Activated naive CD4-positive, alpha-beta T cell treated with anti-CD3 and anti-CD28 coated beads, Interleukin-2, amount 10 ng/mL, durations not matched to agents 7 days and 5 days (primary cell): ENCODE measurements around the gene PYGO2.

Experiments used
- CTCF ChIA-PET: fragments of 350-600 bp; sonication (Branson Sonifier 250); formaldehyde crosslinking; loops from one replicate; lab custom pipeline; 2021; ENCODE audit warnings: antibody characterized with exemption; lab: Charles Lee
- DNase-seq: peaks from one replicate; pipeline ENCODE4 v3.0.0-alpha.2; 2020
- H3K27ac Mint-ChIP-seq: one replicate; pipeline ENCODE4 v1.8.0; 2021; ENCODE audit warnings: mild to moderate bottlenecking, moderate library complexity, mixed read lengths
- H3K27me3 Mint-ChIP-seq: one replicate; pipeline ENCODE4 v1.8.0; 2021; ENCODE audit warnings: mild to moderate bottlenecking, mixed read lengths
- H3K36me3 Mint-ChIP-seq: one replicate; pipeline ENCODE4 v1.8.0; 2021; ENCODE audit warnings: mixed read lengths
- H3K4me1 Mint-ChIP-seq: one replicate; pipeline ENCODE4 v1.8.0; 2021; ENCODE audit warnings: mixed read lengths
- H3K4me3 Mint-ChIP-seq: one replicate; pipeline ENCODE4 v1.8.0; 2021; ENCODE audit warnings: mild to moderate bottlenecking, moderate library complexity, mixed read lengths
- H3K9me3 Mint-ChIP-seq: one replicate; pipeline ENCODE4 v1.8.0; 2021; ENCODE audit warnings: mixed read lengths

PYGO2 gene

GRCh38 chr1:154961207-154962155, at the start of gene PYGO2:
PYGO2 (minus strand) TSS chr1:154961782; CDS start chr1:154961576, 206 bp downstream.
- peak; percentile 88 for DNase-seq
- Mint-ChIP-seq H3K36me3 (peaks cover 46% of the 10 kb centered on the region), H3K4me1 (peaks cover 52% of the 10 kb centered on the region), H3K4me3 (peak within 1 kb of the TSS; percentile 96), H3K9me3 (no peaks in the 10 kb centered on the region), H3K27me3 (no peaks in the 10 kb centered on the region), H3K27ac (peak within 1 kb of the TSS; percentile 90)
- CTCF ChIA-PET = interaction anchor here (0.7 to 2.5 kb wide), 15 partner anchors 10 to 124 kb away, joined by 3 to 10 read pairs (median 4); partner anchors contain the start of genes FLAD1 and SHC1

GRCh38 chr1:155011004-155011416, 49.4 kb upstream of the PYGO2 start:
- Mint-ChIP-seq H3K27ac (peak overlapping the region; percentile 90), H3K27me3 (no peaks in the 10 kb centered on the region), H3K9me3 (no peaks in the 10 kb centered on the region), H3K4me3 (peak overlapping the region; percentile 93), H3K4me1 (peaks cover 84% of the 10 kb centered on the region), H3K36me3 (peaks cover 43% of the 10 kb centered on the region)
- DNase-seq = no peak
- CTCF ChIA-PET = interaction anchor here (0.6 to 5.0 kb wide), 4 partner anchors 12 to 451 kb away, joined by 3 to 21 read pairs (median 3); no protein-coding TSS in a partner anchor

- Mint-ChIP-seq H3K9me3 (no peaks in the 10 kb centered on the region), H3K27me3 (no peaks in the 10 kb centered on the region), H3K4me3 (peak overlapping the region; percentile 93), H3K36me3 (peaks cover 36% of the 10 kb centered on the region), H3K27ac (peak overlapping the region; percentile 90), H3K4me1 (peaks cover 84% of the 10 kb centered on the region)
- DNase-seq = peak; percentile 51
- CTCF ChIA-PET = interaction anchor here (0.6 to 5.0 kb wide), 4 partner anchors 11 to 450 kb away, joined by 3 to 21 read pairs (median 3); no protein-coding TSS in a partner anchor
Measured at GRCh38 chr1:155010211-155010918, 48.8 kb upstream of the PYGO2 start.

GRCh38 chr1:155009742-155010141, 48.2 kb upstream of the PYGO2 start:
- H3K4me1 Mint-ChIP-seq = peaks cover 82% of the 10 kb centered on the region
- peak overlapping the region; percentile 90 for H3K27ac Mint-ChIP-seq
- CTCF ChIA-PET = interaction anchor here (1.2 to 5.0 kb wide), 4 partner anchors 10 to 163 kb away, joined by 3 to 21 read pairs (median 4); partner anchors contain the start of gene KRTCAP2
- peak overlapping the region; percentile 93 for H3K4me3 Mint-ChIP-seq
- no peaks in the 10 kb centered on the region for H3K9me3 Mint-ChIP-seq
- DNase-seq = no peak
- peaks cover 34% of the 10 kb centered on the region for H3K36me3 Mint-ChIP-seq
- H3K27me3 Mint-ChIP-seq = no peaks in the 10 kb centered on the region

- Mint-ChIP-seq H3K27ac (peak overlapping the region; percentile 90), H3K27me3 (no peaks in the 10 kb centered on the region), H3K9me3 (no peaks in the 10 kb centered on the region), H3K36me3 (peaks cover 34% of the 10 kb centered on the region), H3K4me3 (peak overlapping the region; percentile 93), H3K4me1 (peaks cover 82% of the 10 kb centered on the region)
- CTCF ChIA-PET = interaction anchor here (0.7 to 5.0 kb wide), 7 partner anchors 7 to 163 kb away, joined by 4 to 41 read pairs (median 4); partner anchors contain the start of genes KRTCAP2 and PBXIP1
- DNase-seq = peak; percentile 49
Measured at GRCh38 chr1:155009221-155009711, 47.7 kb upstream of the PYGO2 start.

GRCh38 chr1:155008015-155008941, 46.7 kb upstream of the PYGO2 start:
- peak overlapping the region; percentile 90 for H3K27ac Mint-ChIP-seq
- H3K4me3 Mint-ChIP-seq = peak overlapping the region; percentile 93
- no peaks in the 10 kb centered on the region for H3K9me3 Mint-ChIP-seq
- CTCF ChIA-PET = interaction anchor here (0.7 to 4.0 kb wide), 6 partner anchors 8 to 164 kb away, joined by 4 to 41 read pairs (median 4); partner anchors contain the start of genes KRTCAP2 and PBXIP1
- DNase-seq = peak; percentile 79
- H3K4me1 Mint-ChIP-seq = peaks cover 79% of the 10 kb centered on the region
- H3K36me3 Mint-ChIP-seq = peaks cover 30% of the 10 kb centered on the region
- H3K27me3 Mint-ChIP-seq = no peaks in the 10 kb centered on the region

- peaks cover 70% of the 10 kb centered on the region for H3K4me1 Mint-ChIP-seq
- H3K4me3 Mint-ChIP-seq = peak overlapping the region; percentile 41
- peaks cover 22% of the 10 kb centered on the region for H3K36me3 Mint-ChIP-seq
- DNase-seq = peak; percentile 29
- no peaks in the 10 kb centered on the region for H3K27me3 Mint-ChIP-seq
- CTCF ChIA-PET = interaction anchor here (1.5 to 4.0 kb wide), 3 partner anchors 8 to 78 kb away, joined by 4 to 41 read pairs (median 8); no protein-coding TSS in a partner anchor
- H3K9me3 Mint-ChIP-seq = no peaks in the 10 kb centered on the region
- H3K27ac Mint-ChIP-seq = peak overlapping the region; percentile 87
Measured at GRCh38 chr1:155007251-155007828, 45.8 kb upstream of the PYGO2 start.

- H3K4me1 Mint-ChIP-seq = peaks cover 64% of the 10 kb centered on the region
Measured at GRCh38 chr1:155006601-155007101, 45.1 kb upstream of the PYGO2 start.

GRCh38 chr1:155005076-155006011, 43.8 kb upstream of the PYGO2 start:
- peak overlapping the region; percentile 98 for H3K4me3 Mint-ChIP-seq
- peak overlapping the region; percentile 89 for H3K27ac Mint-ChIP-seq
- DNase-seq = peak; percentile 50
- H3K36me3 Mint-ChIP-seq = peaks cover 17% of the 10 kb centered on the region
- no peaks in the 10 kb centered on the region for H3K9me3 Mint-ChIP-seq
- H3K4me1 Mint-ChIP-seq = peaks cover 55% of the 10 kb centered on the region
- no peaks in the 10 kb centered on the region for H3K27me3 Mint-ChIP-seq
- CTCF ChIA-PET = interaction anchor here (1.0 to 4.3 kb wide), 3 partner anchors 11 to 80 kb away, joined by 4 to 41 read pairs (median 17); no protein-coding TSS in a partner anchor

More at GRCh38 chr1:155006601-155007101, 45.1 kb upstream of the PYGO2 start:
- no peaks in the 10 kb centered on the region for H3K9me3 Mint-ChIP-seq
- no peaks in the 10 kb centered on the region for H3K27me3 Mint-ChIP-seq
- peak overlapping the region; percentile 87 for H3K27ac Mint-ChIP-seq
- CTCF ChIA-PET = interaction anchor here (4.0 kb wide), 1 partner anchor 10 kb away, joined by 41 read pairs; no protein-coding TSS in a partner anchor
- peaks cover 22% of the 10 kb centered on the region for H3K36me3 Mint-ChIP-seq
- H3K4me3 Mint-ChIP-seq = peak overlapping the region; percentile 52
- DNase-seq = peak; percentile 62

- peak overlapping the region; percentile 98 for H3K4me3 Mint-ChIP-seq
- H3K36me3 Mint-ChIP-seq = peaks cover 10% of the 10 kb centered on the region
- no peak for DNase-seq
- H3K4me1 Mint-ChIP-seq = peaks cover 58% of the 10 kb centered on the region
- H3K27me3 Mint-ChIP-seq = no peaks in the 10 kb centered on the region
- H3K27ac Mint-ChIP-seq = peak overlapping the region; percentile 89
- CTCF ChIA-PET = interaction anchor here (1.0 to 4.3 kb wide), 3 partner anchors 9 to 81 kb away, joined by 4 to 17 read pairs (median 7); no protein-coding TSS in a partner anchor
- H3K9me3 Mint-ChIP-seq = no peaks in the 10 kb centered on the region
Measured at GRCh38 chr1:155004352-155005075, 42.9 kb upstream of the PYGO2 start.
